Activated T-cell treated with anti-CD3 and anti-CD28 coated beads, Interleukin-2, amount 50 U/mL, for 4 hours (primary cell): ENCODE measurements around the gene ARSG. TPM values are rescaled to one million over a fixed set of nuclear protein-coding genes. Genes with fewer than 3 reads are reported as not detected.
"Not testable (repeated sequence)": the region's sequence is repeated elsewhere in the genome, so short reads cannot be mapped to it uniquely, and the experiment has no call there.

ENCODE experiments used
- ATAC-seq, 2 donors: fragments of 200-7000 bp; cut with Tn5 transposase; one replicate each; pipeline ENCODE4 v1.10.0; 2021
- DNase-seq: peaks from one replicate; pipeline ENCODE4 v3.0.0-alpha.2; 2020
- H3K27me3 Mint-ChIP-seq: one replicate; pipeline ENCODE4 v1.8.0; 2021; ENCODE audit warnings: low read depth, mixed read lengths
- H3K36me3 Mint-ChIP-seq: one replicate; pipeline ENCODE4 v1.8.0; 2022; ENCODE audit warnings: mixed read lengths; ENCODE audit not compliant: insufficient read depth
- H3K4me1 Mint-ChIP-seq: one replicate; pipeline ENCODE4 v1.8.0; 2021; ENCODE audit warnings: low read depth, mixed read lengths
- H3K4me3 Mint-ChIP-seq: one replicate; pipeline ENCODE4 v1.8.0; 2021; ENCODE audit warnings: mild to moderate bottlenecking, moderate library complexity, mixed read lengths
- H3K9me3 Mint-ChIP-seq: one replicate; pipeline ENCODE4 v1.8.0; 2021; ENCODE audit warnings: mixed read lengths
- total RNA-seq, 3 donors: library from RNA; stranded (reverse); gene quantifications; one replicate each; pipeline ENCODE4 v1.2.1, GENCODE V29; 2021

The ARSG gene
- 1 to 10 TPM; 3.2 to 4.6 (median 4.5) TPM for total RNA-seq

- no peaks in the 10 kb centered on the region for H3K27me3 Mint-ChIP-seq
- H3K4me1 Mint-ChIP-seq: peaks cover 55% of the 10 kb centered on the region
- no peaks in the 10 kb centered on the region for H3K9me3 Mint-ChIP-seq
- H3K4me3 Mint-ChIP-seq: peak within 1 kb of the TSS; percentile 97
- no peaks in the 10 kb centered on the region for H3K36me3 Mint-ChIP-seq
- DNase-seq: peak; percentile 77
- peak; percentile 70 to 73 for ATAC-seq
Observed at GRCh38 chr17:68290955-68291835, at the start of gene ARSG, which contains the start of gene SLC16A6. ARSG (plus strand) TSS chr17:68291495; CDS start chr17:68307494, 15,999 bp downstream. SLC16A6 (minus strand) TSS chr17:68291127; CDS start chr17:68278320, 12,807 bp downstream.

GRCh38 chr17:68246271-68247028, 44.8 kb upstream of the ARSG start:
- Mint-ChIP-seq H3K9me3 (no peaks in the 10 kb centered on the region), H3K4me3 (peak overlapping the region; percentile 94), H3K27me3 (no peaks in the 10 kb centered on the region), H3K4me1 (peaks cover 40% of the 10 kb centered on the region), H3K36me3 (peaks cover 2% of the 10 kb centered on the region)
- DNase-seq (no peak), ATAC-seq (no peak)

GRCh38 chr17:68247445-68248198, 43.7 kb upstream of the ARSG start, which contains the start of gene AMZ2:
AMZ2 (plus strand) TSS chr17:68248043; CDS start chr17:68250188, 2,145 bp downstream.
- DNase-seq (peak; percentile 98), ATAC-seq (peak; percentile 83 to 85)
- Mint-ChIP-seq H3K36me3 (peaks cover 2% of the 10 kb centered on the region), H3K4me3 (peak within 1 kb of the TSS; percentile 94), H3K27me3 (no peaks in the 10 kb centered on the region), H3K9me3 (no peaks in the 10 kb centered on the region), H3K4me1 (peaks cover 42% of the 10 kb centered on the region)

GRCh38 chr17:68248199-68248825, 43.0 kb upstream of the ARSG start:
- Mint-ChIP-seq H3K4me1 (peaks cover 49% of the 10 kb centered on the region), H3K9me3 (no peaks in the 10 kb centered on the region), H3K27me3 (no peaks in the 10 kb centered on the region), H3K36me3 (peaks cover 9% of the 10 kb centered on the region), H3K4me3 (peak overlapping the region; percentile 94)
- DNase-seq (no peak), ATAC-seq (peak; percentile 15 to 16)

- H3K9me3 Mint-ChIP-seq: no peaks in the 10 kb centered on the region
- ATAC-seq (peak; percentile 15 to 22), DNase-seq (no peak)
- H3K27me3 Mint-ChIP-seq: no peaks in the 10 kb centered on the region
- H3K36me3 Mint-ChIP-seq: peaks cover 9% of the 10 kb centered on the region
- peaks cover 52% of the 10 kb centered on the region for H3K4me1 Mint-ChIP-seq
- peak overlapping the region; percentile 94 for H3K4me3 Mint-ChIP-seq
Observed at GRCh38 chr17:68248891-68249290, 42.4 kb upstream of the ARSG start.

- Mint-ChIP-seq H3K4me3 (peak overlapping the region; percentile 94), H3K36me3 (peaks cover 13% of the 10 kb centered on the region), H3K9me3 (no peaks in the 10 kb centered on the region), H3K27me3 (no peaks in the 10 kb centered on the region), H3K4me1 (peaks cover 57% of the 10 kb centered on the region)
- DNase-seq (no peak), ATAC-seq (no peak)
Observed at GRCh38 chr17:68249354-68249765, 41.9 kb upstream of the ARSG start.

GRCh38 chr17:68253426-68253825, 37.9 kb upstream of the ARSG start:
- not testable (repeated sequence) for ATAC-seq
- peak overlapping the region; percentile 46 for H3K4me3 Mint-ChIP-seq
- peaks cover 86% of the 10 kb centered on the region for H3K4me1 Mint-ChIP-seq

GRCh38 chr17:68255151-68255550, 36.1 kb upstream of the ARSG start:
- Mint-ChIP-seq H3K36me3 (peaks cover 32% of the 10 kb centered on the region), H3K27me3 (no peaks in the 10 kb centered on the region), H3K4me1 (peaks cover 83% of the 10 kb centered on the region), H3K4me3 (peak overlapping the region; percentile 0), H3K9me3 (no peaks in the 10 kb centered on the region)
- no peak for DNase-seq
- no peak for ATAC-seq

More at GRCh38 chr17:68253426-68253825, 37.9 kb upstream of the ARSG start:
- peaks cover 32% of the 10 kb centered on the region for H3K36me3 Mint-ChIP-seq
- not testable (repeated sequence) for H3K27me3 Mint-ChIP-seq, DNase-seq, H3K9me3 Mint-ChIP-seq

- ATAC-seq (peak; percentile 62 to 64), DNase-seq (no peak)
- Mint-ChIP-seq H3K4me1 (peaks cover 85% of the 10 kb centered on the region), H3K4me3 (peak overlapping the region; percentile 0), H3K9me3 (no peaks in the 10 kb centered on the region), H3K27me3 (no peaks in the 10 kb centered on the region), H3K36me3 (peaks cover 32% of the 10 kb centered on the region)
Observed at GRCh38 chr17:68255731-68256538, 35.4 kb upstream of the ARSG start.

GRCh38 chr17:68256701-68257100, 34.6 kb upstream of the ARSG start:
- not testable (repeated sequence) for H3K9me3 Mint-ChIP-seq, ATAC-seq, H3K27me3 Mint-ChIP-seq, H3K4me3 Mint-ChIP-seq, DNase-seq
- H3K36me3 Mint-ChIP-seq: peaks cover 32% of the 10 kb centered on the region
- peaks cover 86% of the 10 kb centered on the region for H3K4me1 Mint-ChIP-seq

GRCh38 chr17:68257934-68258333, 33.4 kb upstream of the ARSG start:
- H3K36me3 Mint-ChIP-seq: peaks cover 29% of the 10 kb centered on the region
- ATAC-seq: no peak
- peaks cover 83% of the 10 kb centered on the region for H3K4me1 Mint-ChIP-seq
- no peaks in the 10 kb centered on the region for H3K27me3 Mint-ChIP-seq
- no peaks in the 10 kb centered on the region for H3K9me3 Mint-ChIP-seq
- no peak for DNase-seq
- H3K4me3 Mint-ChIP-seq: peak overlapping the region; percentile 17

- Mint-ChIP-seq H3K4me3 (peak overlapping the region; percentile 72), H3K4me1 (peaks cover 77% of the 10 kb centered on the region), H3K36me3 (peaks cover 22% of the 10 kb centered on the region)
- ATAC-seq (peak; percentile 87 to 93), DNase-seq (peak; percentile 60)
- H3K27me3 Mint-ChIP-seq, H3K9me3 Mint-ChIP-seq: not testable (repeated sequence)
Observed at GRCh38 chr17:68258890-68259647, 32.2 kb upstream of the ARSG start.
